Thyroid gland (tissue), 4 donors: ENCODE data around the gene GFOD1.

Source experiments
- CTCF ChIP-seq, 6 experiments: fragments of 200-600 bp in 3 of 6; fragments of 450-650 bp in 3 of 6; sonication (generic) in 3 of 6; IDR thresholded peaks; one replicate each; pipeline ENCODE4 v1.5.1; 2016 to 2019; ENCODE audit warnings: antibody characterized with exemption in 6 of 6, mild to moderate bottlenecking in 2 of 6, inconsistent platforms in 1 of 6, moderate library complexity in 1 of 6
- POLR2A ChIP-seq, 2 donors: fragments of 450-650 bp; IDR thresholded peaks; one replicate each; pipeline ENCODE4 v1.6.1; 2017; ENCODE audit warnings: antibody characterized with exemption in 2 of 2, mild to moderate bottlenecking in 2 of 2, moderate library complexity in 1 of 2

GRCh38 chr6:13452346-13453117 lies 34.9 kb downstream of the GFOD1 start:
- no peak for TF ChIP-seq CTCF (IDR thresholded peaks at IDR 0.05)
- no peak for TF ChIP-seq POLR2A (IDR thresholded peaks at IDR 0.05)
